Adipose tissue (tissue), 3 donors: Measurements from ENCODE around the gene SRM. TPM values are rescaled to one million over a fixed set of nuclear protein-coding genes. Genes with fewer than 3 reads are reported as not detected.
"Not testable (repeated sequence)": the region's sequence is repeated elsewhere in the genome, so short reads cannot be mapped to it uniquely, and the experiment has no call there.

Experiments used
- H3K27ac ChIP-seq: one replicate; pipeline ENCODE4 v1.5.1; 2013; ENCODE audit warnings: low read depth, low read length
- WGBS, 3 donors: extraction: QIAGEN DNeasy Blood & Tissue Kit; methylation state at CpG; one replicate each; pipeline ENCODE4 v1.1.7; 2013; 5-methylcytosine and 5-hydroxymethylcytosine counted together
- polyA plus RNA-seq, 3 donors: library from polyadenylated mRNA; stranded (reverse); fragments of 200-250 nt; gene quantifications; one replicate each; pipeline ENCODE4 v1.2.3, GENCODE V29; 2013
- donor health status: healthy with polysubstance abuse.
- donor health status: Bipolar disorder and iron deficiency.
- donor health status: healthy.

Gene SRM
- 100 to 1,000 TPM; 113 to 130 (median 120) TPM for polyA plus RNA-seq

DNA sequence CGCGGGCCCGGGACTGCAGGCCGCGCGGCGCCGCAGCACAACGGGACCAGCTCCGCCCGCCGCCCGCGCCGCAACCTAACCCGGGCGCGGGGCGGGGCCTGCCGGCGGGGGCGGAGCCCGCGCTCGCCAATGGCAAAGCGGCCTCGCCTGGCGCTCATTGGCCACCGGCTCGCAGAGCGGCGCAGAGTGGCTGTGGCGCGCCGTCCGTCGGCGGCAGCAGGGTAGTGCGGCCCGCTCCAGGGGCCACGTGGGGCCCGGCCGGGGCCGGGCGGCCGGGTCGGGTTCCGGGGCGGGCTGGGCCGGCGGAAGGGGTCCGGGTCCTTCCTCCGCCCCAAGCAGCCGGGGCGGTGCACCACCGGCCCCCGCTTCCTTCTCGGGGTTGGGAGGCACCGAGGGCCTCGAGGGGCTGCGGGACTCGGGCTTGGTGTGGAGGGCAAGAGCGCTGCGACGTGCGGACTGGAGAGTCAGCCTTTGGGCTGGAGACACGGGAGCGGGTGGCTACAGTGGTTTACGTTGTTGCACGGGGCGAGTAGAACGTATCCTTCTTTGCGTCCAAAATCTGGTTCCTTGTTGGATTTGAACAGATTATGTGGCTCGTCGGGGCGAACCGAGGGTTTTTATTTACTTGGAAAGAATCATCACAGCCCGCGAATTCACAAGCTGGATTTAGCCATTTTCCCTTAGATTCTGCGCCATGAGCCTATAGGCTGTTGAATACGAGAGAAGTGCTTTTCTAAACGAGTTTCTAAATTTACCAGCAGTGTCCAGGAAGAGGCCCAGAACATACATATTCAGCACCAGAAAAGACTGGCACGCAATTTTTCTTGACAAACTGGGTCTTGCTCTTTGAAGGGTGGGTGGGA is at the start of gene SRM:
SRM (minus strand) TSS at position 51 of the 863 bp plus-strand sequence. CDS start 75 bp downstream, outside the sequence.
- 0 to 1% (median 0%) methylated on average over 32 to 83 of the region's 83 CpGs for WGBS, 3 donors
- H3K27ac ChIP-seq: no peak within 1 kb of the TSS

- 79 to 86% (median 83%) methylated on average over 7 of the region's 7 CpGs for WGBS, 3 donors
- no peak overlapping the region for H3K27ac ChIP-seq
These were observed 49.4 kb upstream of the SRM start for GRCh38 chr1:11109047-11109760.

DNA sequence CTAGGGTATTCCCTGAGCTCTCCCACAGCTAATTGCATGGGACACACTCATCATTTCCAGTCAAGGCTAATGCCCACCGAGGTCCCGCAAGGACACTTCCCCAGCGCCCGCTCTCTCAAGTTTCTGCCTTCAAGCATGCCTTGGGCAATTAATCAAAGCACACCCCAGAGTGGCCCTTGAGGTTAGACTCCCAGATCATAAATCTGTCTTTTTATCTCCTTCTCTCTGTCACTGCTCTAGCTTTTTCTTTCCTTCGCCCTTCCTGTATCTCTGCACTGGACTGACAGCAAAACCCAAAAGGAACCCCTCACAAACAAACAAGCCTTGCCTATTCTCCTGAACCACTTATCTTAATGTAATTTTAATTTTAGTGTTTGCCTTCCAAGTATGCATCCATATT is 47.8 kb upstream of the SRM start:
- no peak overlapping the region for H3K27ac ChIP-seq
- WGBS, 3 donors: 73 to 96% (median 95%) methylated on average over 5 of the region's 5 CpGs

DNA sequence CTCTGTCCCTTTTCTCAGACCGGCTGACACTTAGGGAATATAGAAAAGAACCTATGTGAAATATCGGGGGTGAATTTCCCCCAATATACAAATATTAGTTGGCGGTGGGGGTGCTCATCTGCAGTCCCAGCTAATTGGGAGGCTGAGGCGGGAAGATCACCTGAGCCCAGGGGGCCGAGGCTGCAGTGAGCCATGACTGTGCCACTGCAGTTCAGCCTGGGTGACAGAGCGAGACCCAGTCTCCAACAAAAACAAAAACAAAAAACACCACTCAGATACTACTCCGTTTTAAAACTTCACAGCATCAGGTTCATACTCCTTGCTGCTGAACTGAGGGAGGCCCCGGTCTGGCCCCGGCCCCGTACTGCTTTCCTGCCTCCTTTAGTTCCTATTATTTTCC is 45.8 kb upstream of the SRM start:
- no peak overlapping the region for H3K27ac ChIP-seq
- WGBS, 3 donors: 94 to 96% (median 94%) methylated on average over 10 of the region's 10 CpGs

DNA sequence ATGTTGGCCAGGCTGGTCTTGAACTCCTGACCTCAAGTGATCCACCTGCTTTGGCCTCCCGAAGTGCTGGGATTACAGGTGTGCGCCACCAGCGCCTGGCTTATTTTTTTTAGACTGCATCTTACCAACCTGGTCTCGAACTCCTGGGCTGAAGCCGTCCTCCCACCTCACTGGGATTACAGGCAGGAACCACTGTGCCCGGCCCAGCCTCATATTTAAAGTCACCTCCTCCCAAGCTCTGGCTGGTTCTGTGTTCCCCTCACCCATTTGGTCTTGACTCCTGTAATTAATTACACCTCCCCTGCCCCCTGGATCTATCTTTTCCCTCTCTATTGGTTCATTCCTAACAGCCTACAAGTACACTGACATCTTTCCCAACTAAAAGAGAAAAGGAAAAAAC is 41.5 kb upstream of the SRM start:
- 90 to 93% (median 91%) methylated on average over 6 of the region's 6 CpGs for WGBS, 3 donors
- H3K27ac ChIP-seq: no peak overlapping the region

- not testable (repeated sequence) for H3K27ac ChIP-seq
- WGBS, 3 donors: 95 to 97% (median 95%) methylated on average over 17 of the region's 17 CpGs
These were observed 41.0 kb upstream of the SRM start for GRCh38 chr1:11100806-11101205.

- WGBS, 3 donors: 32 to 58% (median 52%) methylated on average over 13 of the region's 13 CpGs
- H3K27ac ChIP-seq: no peak overlapping the region
These were observed 40.3 kb upstream of the SRM start for GRCh38 chr1:11100149-11100493.

GRCh38 chr1:11099310-11100148 is 39.7 kb upstream of the SRM start, which contains the start of gene EXOSC10:
Gene EXOSC10 (minus strand): TSS chr1:11099869. CDS start chr1:11099831, 38 bp downstream.
- WGBS, 3 donors: 0 to 1% (median 1%) methylated on average over 70 to 78 of the region's 78 CpGs
- no peak within 1 kb of the TSS for H3K27ac ChIP-seq

GRCh38 chr1:11098931-11099309 is 39.1 kb upstream of the SRM start:
- H3K27ac ChIP-seq: no peak overlapping the region
- WGBS, 3 donors: 12 to 18% (median 14%) methylated on average over 5 of the region's 5 CpGs

GRCh38 chr1:11083784-11084183 is 24.0 kb upstream of the SRM start:
- WGBS, 3 donors: 88 to 100% (median 95%) methylated on average over 2 of the region's 3 CpGs
- not testable (repeated sequence) for H3K27ac ChIP-seq

GRCh38 chr1:11080931-11081330 is 21.1 kb upstream of the SRM start:
- no peak overlapping the region for H3K27ac ChIP-seq

DNA sequence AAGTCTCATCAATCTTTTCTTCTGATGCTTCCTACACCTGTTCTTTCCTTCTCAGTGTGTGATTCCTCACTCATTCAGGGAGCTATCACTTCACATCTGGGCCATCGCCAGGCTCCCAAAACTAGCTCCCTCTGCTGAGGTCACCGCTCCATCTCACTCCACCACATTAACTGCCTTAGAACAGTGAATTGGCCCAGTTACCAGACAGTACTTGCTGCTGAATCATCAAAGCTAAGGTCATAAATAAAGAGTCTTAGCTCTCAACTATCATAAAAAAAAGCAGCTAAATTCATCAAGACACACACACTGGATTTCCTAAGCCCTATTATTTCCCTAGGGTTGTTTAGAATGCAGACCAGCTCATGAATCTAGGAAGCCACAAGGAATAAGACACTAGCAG is 18.8 kb upstream of the SRM start:
- 91 to 98% (median 92%) methylated on average over 2 of the region's 2 CpGs for WGBS, 3 donors
- H3K27ac ChIP-seq: no peak overlapping the region

More at GRCh38 chr1:11080931-11081330, 21.1 kb upstream of the SRM start:
- 85 to 89% (median 86%) methylated on average over 12 of the region's 12 CpGs for WGBS, 3 donors

DNA sequence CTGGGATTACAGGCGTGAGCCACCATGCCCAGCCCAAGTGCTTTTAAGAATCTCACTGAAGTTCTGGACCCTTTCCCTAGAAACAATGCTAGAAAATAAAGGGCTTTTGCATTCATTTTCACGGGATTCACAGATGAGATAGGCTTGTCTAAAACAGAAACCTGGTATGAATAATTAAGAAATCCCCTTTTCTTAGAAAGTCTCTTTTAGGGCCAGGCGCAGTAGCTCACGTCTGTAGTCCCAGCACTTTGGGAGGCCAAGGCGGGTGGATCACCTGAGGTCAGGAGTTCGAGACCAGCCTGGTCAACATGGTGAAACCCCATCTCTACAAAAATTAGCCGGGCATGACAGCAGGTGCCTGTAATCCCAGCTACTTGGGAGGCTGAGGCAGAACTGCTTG is 13.6 kb upstream of the SRM start:
- H3K27ac ChIP-seq: not testable (repeated sequence)
- WGBS, 3 donors: 90 to 94% (median 90%) methylated on average over 7 of the region's 7 CpGs

DNA sequence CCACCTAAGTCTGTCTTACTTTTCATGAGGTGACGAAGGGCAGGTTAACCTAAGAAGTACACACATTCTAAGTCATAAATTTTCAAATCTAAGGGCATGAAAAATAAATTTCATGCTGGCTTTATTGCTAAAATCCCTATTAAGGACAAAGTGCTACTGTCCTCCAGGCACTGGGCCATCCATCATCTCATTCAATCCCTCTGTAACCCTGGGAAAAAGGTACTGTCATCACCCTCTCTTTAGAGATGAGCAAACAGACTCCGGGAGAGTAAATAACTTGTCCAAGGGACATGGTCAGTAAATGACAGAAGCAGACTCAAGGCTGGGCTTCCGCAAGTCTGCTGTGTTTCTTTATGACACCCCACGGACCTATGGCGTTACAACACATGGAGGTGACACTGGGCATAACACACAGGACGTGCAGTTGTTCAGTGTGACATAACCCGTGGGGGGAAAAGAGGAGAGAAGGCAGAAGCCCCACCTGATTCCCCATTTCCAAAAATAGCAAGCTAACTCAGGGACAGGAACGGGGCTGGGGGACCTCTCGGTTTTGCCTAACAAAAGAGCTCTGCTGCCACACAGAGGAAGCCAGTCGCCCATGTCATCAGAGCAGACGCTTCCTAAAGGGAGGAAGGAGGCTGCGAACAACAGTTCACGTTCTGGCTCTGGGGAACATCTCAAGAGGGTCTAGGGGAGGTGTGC is 12.5 kb upstream of the SRM start:
- WGBS, 3 donors: 46 to 71% (median 70%) methylated on average over 13 of the region's 13 CpGs
- no peak overlapping the region for H3K27ac ChIP-seq

- H3K27ac ChIP-seq: no peak overlapping the region
- 41 to 85% (median 80%) methylated on average over 15 of the region's 15 CpGs for WGBS, 3 donors
These were observed 11.8 kb upstream of the SRM start for GRCh38 chr1:11071463-11072215.

DNA sequence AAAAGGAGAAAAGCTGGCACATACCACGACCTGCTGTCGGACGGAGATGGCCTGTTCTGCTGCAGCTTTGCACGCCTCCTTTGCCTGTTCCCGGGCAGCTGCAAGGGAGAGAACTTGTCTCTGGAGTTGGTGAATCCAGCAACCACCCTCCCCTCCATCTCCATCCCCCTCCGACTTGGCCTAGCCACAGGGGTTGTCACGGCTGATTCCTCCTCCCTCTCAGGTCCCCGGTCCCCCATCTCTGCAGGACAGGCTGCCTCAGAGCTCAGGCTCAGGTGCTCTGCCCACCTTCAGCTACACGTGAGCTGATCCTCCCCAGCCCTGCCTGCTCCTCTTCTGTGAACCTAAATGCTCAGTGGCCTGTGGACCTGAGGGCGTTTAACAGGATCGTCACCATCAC is 11.1 kb upstream of the SRM start:
- 75 to 92% (median 91%) methylated on average over 10 to 11 of the region's 11 CpGs for WGBS, 3 donors
- H3K27ac ChIP-seq: no peak overlapping the region

- 91 to 97% (median 94%) methylated on average over 17 of the region's 17 CpGs for WGBS, 3 donors
These were observed 9.0 kb upstream of the SRM start for GRCh38 chr1:11068600-11069473.

More at GRCh38 chr1:11068600-11069473, 9.0 kb upstream of the SRM start:
- H3K27ac ChIP-seq: no peak overlapping the region
